Activated T-cell treated with anti-CD3 and anti-CD28 coated beads, Interleukin-2, amount 50 U/mL, for 48 hours (primary cell): ENCODE data around the gene C19orf38.
"Not testable (repeated sequence)": the region's sequence is repeated elsewhere in the genome, so short reads cannot be mapped to it uniquely, and the experiment has no call there.

ENCODE experiments used
- DNase-seq, 2 experiments: peaks; one replicate each; pipeline ENCODE4 v3.0.0-alpha.2; 2020

C19orf38 gene

DNA sequence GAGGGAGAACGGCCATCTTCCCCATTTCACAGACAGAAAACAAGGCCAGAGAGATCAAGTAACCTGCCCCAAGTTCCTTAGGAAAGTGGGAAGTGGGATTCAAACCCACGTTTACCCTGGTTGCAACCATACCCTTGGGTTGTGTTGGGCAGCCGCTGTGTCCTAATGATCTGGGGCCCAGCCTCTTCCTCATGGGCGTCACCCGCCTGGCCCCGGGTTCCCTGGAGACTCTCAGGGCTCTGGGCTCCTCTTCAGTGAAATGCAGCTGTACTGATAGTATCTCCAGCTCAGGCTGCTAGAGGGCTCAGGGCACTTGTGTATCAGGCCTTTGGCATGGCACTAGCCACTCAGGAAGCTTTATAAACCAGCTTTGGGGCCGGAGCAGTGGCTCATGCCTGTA, 22.0 kb upstream of the C19orf38 start:
- DNase-seq = no peak

DNA sequence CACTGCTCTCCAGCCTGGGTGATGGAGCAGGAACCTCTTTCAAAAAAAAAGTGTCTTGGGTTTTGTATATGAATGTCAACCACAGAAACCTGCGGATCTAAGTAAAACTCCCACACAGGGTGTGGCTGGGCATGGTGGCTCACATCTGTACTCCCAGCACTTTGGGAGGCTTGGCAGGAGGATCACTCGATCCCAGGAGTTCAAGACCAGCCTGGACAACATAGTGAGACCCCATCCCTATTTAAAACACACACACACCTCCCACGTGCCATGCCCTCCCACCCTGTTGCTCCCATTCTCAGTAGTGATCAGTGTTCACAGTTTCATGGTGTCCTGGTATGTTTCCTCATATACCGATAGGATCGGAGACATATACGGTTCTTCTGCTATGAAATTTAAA, 21.4 kb upstream of the C19orf38 start:
- DNase-seq = no peak

DNA sequence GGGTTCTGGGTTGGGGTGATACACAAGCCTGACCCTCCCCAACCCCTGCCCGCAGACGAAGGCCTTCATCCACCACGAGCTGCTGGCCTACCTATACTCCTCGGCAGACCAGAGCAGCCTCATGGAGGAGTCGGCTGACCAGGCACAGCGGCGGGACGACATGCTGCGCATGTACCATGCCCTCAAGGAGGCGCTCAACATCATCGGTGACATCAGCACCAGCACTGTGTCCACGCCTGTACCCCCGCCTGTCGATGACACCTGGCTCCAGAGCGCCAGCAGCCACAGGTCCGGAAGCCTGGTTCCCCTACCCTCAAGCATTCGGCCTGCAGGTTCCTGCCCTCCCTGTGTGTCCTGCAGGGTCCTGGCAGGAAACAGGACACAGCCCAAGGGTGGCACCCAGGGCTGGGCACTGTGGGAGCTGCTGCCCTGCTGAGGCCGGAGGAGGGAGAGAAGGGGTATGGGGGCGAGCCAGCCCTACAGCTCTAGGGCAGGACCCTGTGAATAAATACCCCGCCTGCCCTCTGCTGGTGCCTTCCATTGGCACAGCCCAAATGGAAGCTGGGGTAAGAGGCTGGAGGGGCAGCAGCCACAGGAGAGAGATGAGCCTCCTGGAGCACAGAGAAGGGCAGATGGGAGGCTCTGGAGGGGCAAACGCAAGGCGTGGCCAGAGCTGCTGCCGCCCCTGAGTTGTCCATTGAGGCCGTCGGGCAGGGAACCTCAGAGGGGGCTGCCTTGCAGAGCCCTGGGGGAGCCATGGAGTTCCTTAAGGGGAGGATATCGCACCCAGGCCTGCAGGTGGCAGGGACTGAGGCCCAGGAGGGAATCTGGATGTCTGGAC, 19.0 kb upstream of the C19orf38 start:
- no peak for DNase-seq

DNA sequence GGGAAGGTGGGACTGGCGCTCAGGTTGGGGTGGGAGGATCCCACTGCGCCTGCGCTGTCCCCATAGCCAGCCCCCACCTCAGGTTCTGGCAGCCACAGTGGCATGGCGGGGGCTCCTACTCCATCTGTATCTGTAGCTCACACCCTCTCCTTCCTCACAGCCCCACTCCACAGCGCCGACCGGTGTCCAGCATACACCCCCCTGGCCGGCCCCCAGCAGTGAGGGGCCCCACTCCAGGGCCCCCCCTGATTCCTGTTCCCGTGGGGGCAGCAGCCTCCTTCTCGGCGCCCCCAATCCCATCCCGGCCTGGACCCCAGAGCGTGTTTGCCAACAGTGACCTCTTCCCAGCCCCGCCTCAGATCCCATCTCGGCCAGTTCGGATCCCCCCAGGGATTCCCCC, 18.2 kb upstream of the C19orf38 start:
- no peak for DNase-seq

DNA sequence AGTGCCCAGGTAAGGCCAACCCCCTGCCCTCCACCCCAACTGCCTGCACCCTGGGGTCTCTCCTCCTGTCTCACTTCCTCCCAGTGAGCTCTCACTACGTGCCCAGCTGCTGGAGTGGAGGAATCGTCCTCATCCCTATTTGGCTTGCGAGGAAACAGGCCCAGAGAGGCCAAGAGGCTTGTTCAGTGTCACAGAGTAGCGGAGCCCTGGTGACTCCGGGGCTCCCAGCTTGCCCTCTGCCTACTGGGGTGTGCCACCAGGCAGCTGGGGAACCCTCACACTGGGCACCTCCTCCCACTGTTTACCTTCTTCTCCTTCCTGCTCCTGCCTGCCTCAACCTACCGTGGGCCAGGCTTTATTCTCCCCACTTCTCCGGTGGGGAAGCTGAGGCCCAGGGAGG, 17.8 kb upstream of the C19orf38 start:
- DNase-seq = no peak

DNA sequence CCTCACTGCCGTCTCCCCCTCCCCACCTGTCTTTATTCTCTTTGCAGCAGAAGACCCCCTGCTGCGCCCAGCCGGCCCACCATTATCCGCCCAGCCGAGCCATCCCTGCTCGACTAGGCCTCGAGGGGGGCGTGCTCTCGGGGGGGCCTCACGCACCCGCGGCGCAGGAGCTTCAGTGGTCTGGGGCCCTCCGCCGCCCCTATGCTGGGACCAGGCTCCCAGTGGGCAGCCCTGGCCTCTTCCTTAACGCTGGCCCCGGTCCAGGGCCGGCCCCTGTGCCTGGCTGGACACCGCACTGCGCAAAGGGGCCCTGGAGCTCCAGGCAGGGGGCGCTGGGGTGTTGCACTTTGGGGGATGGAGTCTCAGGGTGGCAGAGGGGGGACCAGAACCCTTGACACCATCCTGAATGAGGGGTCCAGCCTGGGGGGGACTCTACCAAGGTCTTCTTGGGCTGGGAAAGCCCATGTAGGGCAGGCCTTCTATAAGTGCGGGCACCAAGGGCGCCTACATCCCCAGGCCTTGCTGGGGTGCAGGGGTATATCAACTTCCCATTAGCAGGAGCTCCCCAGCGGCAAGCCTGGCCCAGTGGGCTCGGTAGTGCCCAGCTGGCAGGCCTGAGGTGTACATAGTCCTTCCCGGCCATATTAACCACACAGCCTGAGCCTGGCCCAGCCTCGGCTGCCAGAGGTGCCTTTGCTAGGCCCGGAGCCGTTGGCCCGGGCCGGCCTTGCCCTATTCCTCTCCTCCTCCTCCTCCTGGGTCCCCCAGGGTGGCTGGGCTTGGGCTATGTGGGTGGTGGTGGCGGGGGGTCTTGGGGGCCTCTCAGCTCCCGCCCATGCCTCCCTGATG, 17.1 kb upstream of the C19orf38 start:
- DNase-seq = no peak

DNA sequence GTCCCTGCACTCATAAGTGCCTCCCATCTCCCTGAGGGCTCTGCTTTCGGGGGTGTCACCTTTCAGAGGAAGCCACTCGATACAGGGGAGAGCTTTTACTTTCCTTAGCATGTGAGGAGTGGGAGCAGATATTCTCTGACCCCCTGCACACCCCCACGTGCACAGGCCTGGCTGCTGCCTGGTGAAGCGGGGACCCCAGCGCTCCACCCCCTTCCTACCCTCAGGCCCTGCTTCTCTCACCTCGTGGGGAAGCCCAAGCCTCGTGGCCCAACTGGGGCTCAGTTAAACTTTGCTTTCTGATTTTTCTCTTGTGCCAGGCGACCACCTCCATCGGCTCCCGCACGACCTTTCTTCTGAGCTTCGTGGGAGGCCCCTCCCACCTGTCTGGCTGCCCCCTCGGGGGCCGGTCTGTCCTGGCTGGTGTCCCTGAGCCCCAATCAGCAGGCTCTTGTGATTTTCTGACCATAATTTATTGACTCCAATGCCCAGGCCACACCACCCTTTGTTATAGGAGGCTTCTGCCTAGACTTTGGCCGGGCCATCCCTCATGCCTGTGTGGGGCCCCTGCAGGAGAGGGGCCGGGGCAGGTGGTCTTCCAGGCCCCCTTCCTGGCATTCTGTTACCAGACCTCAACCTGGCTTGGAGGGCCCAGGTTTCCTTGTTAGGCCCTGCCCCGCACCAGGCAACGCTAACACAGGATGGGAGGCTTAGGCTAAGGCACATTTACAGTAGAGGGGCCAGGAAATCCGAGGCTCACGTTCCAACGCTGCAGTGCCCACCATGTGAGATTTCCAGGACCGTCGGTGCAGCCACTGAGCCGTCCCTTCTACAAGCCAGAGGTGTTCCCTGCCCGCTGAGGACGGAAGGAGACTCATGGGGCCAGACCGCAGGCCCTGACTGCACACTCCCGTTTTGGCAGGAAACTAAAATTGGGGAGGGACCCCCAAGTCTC, 16.0 kb upstream of the C19orf38 start:
- DNase-seq = no peak

DNA sequence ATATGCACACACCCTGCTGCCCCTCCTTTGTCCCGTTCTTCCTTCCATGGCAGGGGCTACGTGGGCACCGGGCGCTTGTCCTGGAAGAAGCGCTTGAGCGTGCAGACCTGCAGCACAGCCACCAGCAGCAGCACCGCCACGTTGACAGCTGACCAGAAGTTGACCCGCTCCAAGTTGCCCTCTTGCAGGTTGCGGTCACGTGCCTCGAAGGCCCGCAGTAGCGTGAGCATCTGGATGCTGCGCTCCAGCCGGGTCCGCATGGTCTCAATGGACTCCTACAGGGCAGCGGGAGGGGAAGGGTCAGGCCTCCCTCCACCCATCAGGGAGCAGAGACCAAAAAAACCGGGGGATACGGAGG, 15.3 kb upstream of the C19orf38 start:
- DNase-seq = no peak

DNA sequence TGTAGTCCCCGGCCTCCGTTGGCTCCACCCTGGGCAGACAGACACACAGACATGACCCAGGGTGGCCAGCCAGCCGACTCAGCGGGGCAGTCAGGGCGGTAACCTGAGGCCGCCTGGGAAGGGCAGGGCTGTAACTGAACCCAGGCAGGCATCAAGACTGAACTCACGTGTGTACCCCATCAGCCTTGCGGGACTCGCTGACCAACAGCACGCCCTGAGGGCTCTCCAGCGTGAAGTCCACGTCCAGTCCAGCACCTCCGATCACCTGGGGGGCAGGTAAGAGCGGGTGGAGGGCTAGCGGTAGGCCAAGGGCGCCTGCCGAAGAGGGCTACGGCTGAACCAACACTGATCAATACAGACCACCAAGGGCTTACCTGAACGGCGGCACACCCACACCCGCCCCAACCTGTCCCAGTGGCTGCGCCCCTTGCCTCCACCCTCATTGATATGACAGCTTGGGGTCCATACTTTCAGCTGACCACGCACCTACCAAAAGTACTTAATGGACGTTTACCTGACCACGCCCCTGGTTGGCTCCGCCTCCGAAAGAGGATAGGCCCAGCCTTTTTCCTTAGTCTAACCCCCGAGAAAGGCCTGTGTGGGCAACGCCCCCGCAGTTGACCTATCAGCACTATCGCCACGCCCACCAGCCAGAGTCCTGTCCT, 13.0 kb upstream of the C19orf38 start:
- no peak for DNase-seq

DNA sequence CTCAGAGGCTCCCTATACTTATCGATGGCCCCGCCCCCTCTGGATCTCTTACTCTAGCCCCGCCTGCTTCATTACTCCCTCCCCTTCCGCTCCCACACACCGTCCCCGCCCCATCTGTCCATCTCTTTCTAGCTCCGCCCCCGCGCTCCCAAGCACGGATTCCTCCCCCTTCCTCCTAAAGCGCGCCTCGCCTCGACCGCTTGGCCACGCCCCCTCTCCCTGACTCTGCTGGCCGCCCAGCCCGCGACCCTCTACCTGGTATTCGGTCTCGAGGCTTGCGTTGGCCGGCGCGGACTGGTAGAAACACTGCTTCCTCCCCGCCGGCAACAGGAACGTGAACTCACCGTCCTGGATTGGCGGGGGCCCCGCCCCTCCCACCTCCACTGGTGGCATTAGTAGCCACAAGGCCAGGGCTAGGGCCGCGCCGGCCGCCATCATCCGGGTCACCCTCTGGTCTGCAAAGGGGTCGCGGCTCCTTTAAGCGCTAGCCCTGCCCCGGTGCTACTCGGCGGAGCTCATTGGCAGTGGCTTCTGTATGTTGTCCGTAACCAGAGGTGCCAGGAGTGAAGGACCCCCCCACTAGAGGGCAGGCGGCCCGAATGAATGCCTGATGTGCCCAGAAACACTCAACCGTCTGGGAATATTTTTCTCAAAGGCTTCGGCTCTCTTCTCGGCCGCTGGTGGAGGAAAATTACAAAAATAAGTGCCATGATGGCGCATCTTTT, 12.3 kb upstream of the C19orf38 start, which contains the start of gene TMED1:
Gene TMED1, minus strand, starts transcription at position 459 of the 725 bp plus-strand sequence. Its CDS starts 21 bp downstream, at position 438.
- peak; percentile 98 to 99 for DNase-seq

DNA sequence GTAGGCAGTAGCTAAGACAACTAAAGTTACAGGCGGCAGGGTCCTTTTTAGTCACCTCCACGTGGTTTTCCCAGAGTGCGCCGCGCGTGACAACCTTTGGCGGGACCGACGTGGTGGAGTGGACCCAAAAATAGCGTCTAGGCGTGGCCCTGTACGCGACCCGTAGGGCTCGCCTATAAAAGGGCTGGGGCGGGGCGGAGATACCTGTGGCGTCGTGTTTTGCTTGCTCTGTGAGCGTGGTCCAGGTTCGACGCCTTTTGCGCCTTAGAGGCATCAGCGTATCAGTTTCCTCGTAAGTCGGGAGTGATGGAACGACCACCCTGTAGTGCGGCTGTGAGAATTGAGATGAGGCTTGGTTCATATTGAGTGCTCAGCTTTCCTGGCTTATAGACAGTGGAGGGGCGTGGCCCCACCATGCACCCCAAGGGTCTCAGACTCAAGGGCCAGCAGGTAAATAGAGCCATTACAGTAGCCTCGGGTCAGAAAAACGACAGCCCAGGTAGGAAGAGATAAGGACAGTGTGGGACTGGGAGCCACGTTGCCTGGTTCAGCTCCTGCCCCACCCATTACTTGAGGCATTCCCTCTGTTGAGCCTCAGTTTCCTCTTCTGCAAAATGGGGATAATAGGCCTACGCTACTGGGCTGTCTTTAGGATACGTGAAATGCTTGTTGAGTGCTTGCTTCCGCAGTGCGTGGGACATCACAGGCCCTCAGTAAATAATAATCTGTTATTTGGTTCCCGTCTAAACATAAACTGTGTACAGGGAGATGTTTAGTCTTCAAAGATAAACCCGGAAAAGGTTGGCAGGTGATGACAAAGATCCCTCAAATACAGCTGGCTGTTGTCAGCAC, 11.5 kb upstream of the C19orf38 start:
- peak; percentile 91 to 92 for DNase-seq

DNA sequence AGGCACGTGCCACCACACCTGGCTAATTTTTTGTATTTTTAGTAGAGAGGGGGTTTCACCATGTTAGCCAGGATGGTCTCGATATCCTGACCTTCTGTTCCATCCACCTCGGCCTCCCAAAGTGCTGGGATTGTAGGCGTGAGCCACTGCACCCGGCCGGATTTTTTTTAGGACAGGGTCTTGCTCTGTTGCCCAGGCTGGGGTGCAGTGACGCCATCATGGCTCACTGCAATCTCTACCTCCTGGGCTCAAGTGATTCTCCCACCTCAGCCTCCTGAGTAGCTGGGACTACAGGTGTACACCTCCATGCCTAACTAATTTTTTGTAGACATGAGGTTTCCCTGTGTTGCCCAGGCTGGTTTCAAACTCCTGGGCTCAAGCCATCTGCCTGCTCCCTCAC, 10.6 kb upstream of the C19orf38 start:
- DNase-seq = not testable (repeated sequence)

DNA sequence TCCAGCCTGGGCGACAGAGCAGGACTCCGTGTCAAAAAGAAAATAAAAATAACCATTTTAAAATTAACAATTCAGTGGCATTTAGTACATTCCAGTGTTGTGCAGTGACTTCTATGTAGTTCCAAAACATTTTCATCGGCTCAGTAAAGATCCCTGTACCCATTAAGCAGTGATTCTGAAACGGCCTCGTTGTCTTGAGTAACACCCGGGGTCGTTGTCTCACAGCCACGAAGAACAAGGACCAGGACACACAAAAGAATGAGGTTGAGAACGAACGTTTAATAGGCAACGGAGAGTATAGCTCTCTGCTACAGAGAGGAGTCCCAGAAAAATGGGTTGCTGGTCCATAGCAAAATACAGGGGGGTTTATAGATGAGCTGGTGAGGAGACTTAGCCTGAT, 9.8 kb upstream of the C19orf38 start:
- no peak for DNase-seq

DNA sequence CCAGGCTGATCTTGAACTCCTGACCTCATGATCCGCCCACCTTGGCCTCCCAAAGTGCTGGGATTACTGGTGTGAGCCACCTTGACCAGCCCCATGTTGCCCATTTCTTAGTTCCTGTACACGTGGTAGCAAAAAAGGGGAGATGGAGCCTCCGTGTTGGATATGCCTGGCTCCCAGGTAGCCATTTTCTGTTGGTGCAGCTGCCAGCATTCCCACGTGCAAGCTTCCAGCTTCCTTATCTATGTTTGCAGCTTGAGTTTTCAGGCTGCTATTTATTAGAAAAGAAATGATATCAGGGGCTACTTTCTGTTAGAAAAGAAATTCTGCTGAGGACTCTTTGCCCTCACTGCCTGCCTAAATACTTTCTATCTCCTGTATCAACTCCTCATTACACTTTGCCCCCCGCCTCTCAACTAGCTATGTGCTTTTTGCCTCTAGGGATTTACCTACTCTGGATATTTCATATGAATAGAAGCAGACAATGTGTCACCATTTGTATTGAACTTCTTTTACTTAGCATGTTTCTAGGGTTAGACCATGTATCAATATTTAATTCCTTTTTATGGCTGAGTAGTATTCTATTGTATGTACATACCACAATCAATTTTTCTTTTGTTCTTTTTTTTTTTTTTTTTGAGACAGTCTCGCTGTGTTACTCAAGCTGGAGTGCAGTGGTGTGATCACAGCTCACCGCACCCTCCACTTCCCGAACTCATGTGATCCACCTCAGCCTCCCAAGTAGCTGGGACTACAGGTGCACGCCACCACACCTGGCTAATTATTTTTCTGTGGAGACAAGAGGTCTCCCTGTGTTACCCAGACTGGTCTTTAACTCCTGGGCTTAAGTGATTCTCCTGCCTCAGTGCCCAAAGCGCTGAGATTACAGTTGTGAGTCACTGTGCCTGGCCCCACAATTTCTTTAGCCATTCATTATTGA, 8.8 kb upstream of the C19orf38 start:
- DNase-seq = no peak

DNA sequence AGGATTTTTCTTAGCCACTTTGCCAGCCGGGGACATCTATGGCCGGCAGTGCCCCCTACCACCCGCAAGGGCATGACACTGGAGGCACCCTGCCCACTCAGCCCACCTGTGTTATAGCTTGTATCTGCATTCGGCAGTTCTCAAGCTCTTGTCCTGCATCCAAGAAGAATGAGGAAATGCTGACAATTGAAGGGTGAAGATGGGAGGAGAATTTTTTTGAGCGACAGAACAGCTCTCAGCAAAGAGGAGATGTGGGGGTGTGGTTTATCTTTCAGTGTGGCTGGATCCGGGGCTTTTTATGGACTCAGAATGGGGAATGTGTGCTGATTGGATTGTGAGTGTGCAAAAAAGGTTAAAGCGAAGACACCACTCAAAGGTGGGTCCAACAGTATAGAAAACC, 5.4 kb upstream of the C19orf38 start:
- DNase-seq = no peak

DNA sequence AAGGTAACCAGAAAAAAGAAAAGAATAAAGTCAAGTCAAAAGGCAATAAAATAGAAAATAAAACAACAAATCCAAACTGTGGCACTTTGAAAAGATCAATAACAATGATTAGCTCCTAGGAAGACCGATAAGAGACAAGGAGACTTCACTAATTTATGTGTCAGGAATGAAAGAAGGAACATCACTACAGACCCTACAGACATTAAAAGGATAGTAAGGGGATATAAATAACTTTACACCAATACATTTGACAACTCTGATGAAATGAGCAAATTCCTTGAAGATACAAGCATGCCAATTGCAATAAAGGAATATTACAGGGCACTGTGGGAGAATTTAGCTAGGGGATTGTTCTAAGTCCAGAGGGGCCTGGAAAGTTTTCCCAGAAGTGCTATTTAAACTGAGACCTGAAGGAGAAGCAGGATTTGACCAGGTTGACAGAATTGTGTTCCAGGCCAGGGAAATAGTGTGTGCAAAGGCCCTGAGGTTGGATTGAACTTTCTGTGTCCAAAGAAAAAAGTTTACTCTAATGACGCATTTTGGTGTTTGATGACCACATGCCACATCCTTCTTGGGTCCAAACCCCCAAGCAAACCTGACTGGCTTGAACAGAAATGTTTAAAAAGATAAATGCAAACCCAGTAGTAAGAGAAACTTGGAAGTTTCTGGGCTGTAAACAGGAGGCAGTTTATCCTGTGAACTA, 1.6 kb upstream of the C19orf38 start:
- DNase-seq = no peak

DNA sequence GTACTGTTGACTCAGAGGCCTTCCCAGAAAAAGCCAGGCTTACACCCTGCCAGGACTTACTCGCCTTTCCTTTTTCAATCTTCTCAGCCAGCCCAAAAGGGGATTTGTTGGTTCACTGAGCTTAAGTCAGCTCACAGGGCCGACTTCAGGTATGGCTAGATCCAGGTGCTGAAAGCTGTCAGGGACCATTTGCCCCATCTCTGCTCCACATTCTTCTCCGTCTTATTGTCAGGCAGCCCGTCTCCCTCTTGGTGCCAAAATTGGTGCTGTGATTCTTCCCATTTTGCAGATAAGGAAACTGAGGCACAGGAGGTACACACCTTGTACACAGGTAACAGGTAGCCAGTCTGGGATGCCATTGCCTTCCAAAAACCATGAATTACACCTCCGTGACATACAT, 2.4 kb downstream of the C19orf38 start:
- no peak for DNase-seq

DNA sequence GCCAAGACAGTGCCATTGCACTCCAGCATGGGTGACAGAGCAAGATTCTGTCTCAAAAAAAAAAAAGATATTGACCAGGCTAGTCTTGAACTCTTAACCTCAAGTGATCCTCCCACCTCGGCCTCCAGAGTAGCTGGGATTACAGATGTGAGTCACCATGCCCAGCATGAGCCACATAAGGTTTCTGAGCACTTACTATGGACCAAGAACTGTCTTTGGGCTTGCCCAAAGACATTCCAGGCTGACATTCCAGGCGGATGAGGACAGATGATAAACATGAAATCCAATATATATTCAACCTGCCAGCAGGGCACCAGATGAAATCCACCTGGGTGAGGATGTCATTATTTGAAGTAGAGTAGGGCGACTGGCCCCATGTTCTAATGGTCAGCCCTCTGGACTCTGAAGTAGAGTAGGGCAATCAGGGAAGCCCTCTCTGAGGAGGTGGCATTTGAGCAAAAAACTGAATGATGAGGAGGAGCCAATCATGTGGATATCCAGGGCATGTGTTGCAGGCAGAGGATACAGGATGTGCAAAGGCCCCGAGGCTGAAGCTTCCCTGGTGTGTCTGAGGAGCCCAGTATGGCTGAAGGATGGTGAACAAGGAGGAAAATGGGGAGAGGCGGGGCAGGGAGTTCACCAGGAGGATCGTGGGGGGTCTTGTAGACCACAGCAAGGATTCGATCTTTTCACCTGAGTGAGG, 4.0 kb downstream of the C19orf38 start:
- no peak for DNase-seq
